ENCODE results near the gene ATG5.
"Not testable (repeated sequence)": the region's sequence is repeated elsewhere in the genome, so short reads cannot be mapped to it uniquely, and the experiment has no call there.

ATG5 gene

GRCh38 chr6:106162921-106163320 is 162.6 kb downstream of the ATG5 start:
- Mint-ChIP-seq H3K4me1 (ENCODE audit: low read depth) (peaks cover 59% of the 10 kb centered on the region), H3K27me3 (peaks cover 3% of the 10 kb centered on the region), H3K9me3 (peaks cover 6% of the 10 kb centered on the region), H3K36me3 (ENCODE audit: low read depth) (no peaks in the 10 kb centered on the region), H3K27ac (peak overlapping the region; percentile 100), H3K4me3 (peak overlapping the region; percentile 66)
- no peak for DNase-seq

GRCh38 chr6:106161893-106162292 is 163.7 kb downstream of the ATG5 start:
- Mint-ChIP-seq H3K4me1 (ENCODE audit: low read depth) (peaks cover 51% of the 10 kb centered on the region), H3K27ac (no peak overlapping the region), H3K4me3 (no peak overlapping the region)

GRCh38 chr6:106161311-106161874 is 164.2 kb downstream of the ATG5 start:
- Mint-ChIP-seq H3K4me1 (ENCODE audit: low read depth) (peaks cover 48% of the 10 kb centered on the region), H3K27me3 (peaks cover 8% of the 10 kb centered on the region), H3K4me3 (no peak overlapping the region), H3K36me3 (ENCODE audit: low read depth) (no peaks in the 10 kb centered on the region), H3K9me3 (peaks cover 6% of the 10 kb centered on the region), H3K27ac (no peak overlapping the region)
- DNase-seq, result no peak

More at GRCh38 chr6:106161893-106162292, 163.7 kb downstream of the ATG5 start:
- H3K36me3 Mint-ChIP-seq (ENCODE audit: low read depth), result no peaks in the 10 kb centered on the region
- DNase-seq, result no peak
- peaks cover 6% of the 10 kb centered on the region for H3K9me3 Mint-ChIP-seq
- H3K27me3 Mint-ChIP-seq, result peaks cover 4% of the 10 kb centered on the region

- peaks cover 4% of the 10 kb centered on the region for H3K9me3 Mint-ChIP-seq
- no peak overlapping the region for H3K4me3 Mint-ChIP-seq
- H3K27ac Mint-ChIP-seq, result no peak overlapping the region
- H3K4me1 Mint-ChIP-seq (ENCODE audit: low read depth), result peaks cover 42% of the 10 kb centered on the region
- peaks cover 8% of the 10 kb centered on the region for H3K27me3 Mint-ChIP-seq
- no peak for DNase-seq
- no peaks in the 10 kb centered on the region for H3K36me3 Mint-ChIP-seq (ENCODE audit: low read depth)
These were observed 165.4 kb downstream of the ATG5 start for GRCh38 chr6:106160189-106160588.

- Mint-ChIP-seq H3K36me3 (ENCODE audit: low read depth) (no peaks in the 10 kb centered on the region), H3K27me3 (peaks cover 8% of the 10 kb centered on the region)
- no peak for DNase-seq
These were observed 166.0 kb downstream of the ATG5 start for GRCh38 chr6:106159531-106159940.

GRCh38 chr6:106158816-106159215 is 166.7 kb downstream of the ATG5 start:
- H3K36me3 Mint-ChIP-seq (ENCODE audit: low read depth), result no peaks in the 10 kb centered on the region
- no peak overlapping the region for H3K4me3 Mint-ChIP-seq
- H3K9me3 Mint-ChIP-seq, result no peaks in the 10 kb centered on the region
- H3K27ac Mint-ChIP-seq, result no peak overlapping the region
- peaks cover 29% of the 10 kb centered on the region for H3K4me1 Mint-ChIP-seq (ENCODE audit: low read depth)
- H3K27me3 Mint-ChIP-seq, result peaks cover 8% of the 10 kb centered on the region
- no peak for DNase-seq

More at GRCh38 chr6:106159531-106159940, 166.0 kb downstream of the ATG5 start:
- Mint-ChIP-seq H3K9me3 (peaks cover 1% of the 10 kb centered on the region), H3K27ac (no peak overlapping the region), H3K4me3 (no peak overlapping the region), H3K4me1 (ENCODE audit: low read depth) (peaks cover 36% of the 10 kb centered on the region)

GRCh38 chr6:106156863-106157262 is 168.7 kb downstream of the ATG5 start:
- peaks cover 8% of the 10 kb centered on the region for H3K27me3 Mint-ChIP-seq
- H3K9me3 Mint-ChIP-seq, result peaks cover 8% of the 10 kb centered on the region
- H3K4me3 Mint-ChIP-seq, result no peak overlapping the region
- no peak for DNase-seq
- H3K4me1 Mint-ChIP-seq (ENCODE audit: low read depth), result peaks cover 25% of the 10 kb centered on the region
- H3K36me3 Mint-ChIP-seq (ENCODE audit: low read depth), result no peaks in the 10 kb centered on the region
- no peak overlapping the region for H3K27ac Mint-ChIP-seq

GRCh38 chr6:106156413-106156812 is 169.1 kb downstream of the ATG5 start:
- peaks cover 8% of the 10 kb centered on the region for H3K27me3 Mint-ChIP-seq
- no peak overlapping the region for H3K4me3 Mint-ChIP-seq
- peaks cover 28% of the 10 kb centered on the region for H3K4me1 Mint-ChIP-seq (ENCODE audit: low read depth)
- DNase-seq, result no peak
- H3K36me3 Mint-ChIP-seq (ENCODE audit: low read depth), result no peaks in the 10 kb centered on the region
- no peak overlapping the region for H3K27ac Mint-ChIP-seq
- H3K9me3 Mint-ChIP-seq, result peaks cover 8% of the 10 kb centered on the region

- H3K9me3 Mint-ChIP-seq, result peaks cover 10% of the 10 kb centered on the region
- peaks cover 8% of the 10 kb centered on the region for H3K27me3 Mint-ChIP-seq
- H3K36me3 Mint-ChIP-seq (ENCODE audit: low read depth), result no peaks in the 10 kb centered on the region
- no peak for DNase-seq
- H3K4me1 Mint-ChIP-seq (ENCODE audit: low read depth), result peaks cover 30% of the 10 kb centered on the region
- no peak overlapping the region for H3K4me3 Mint-ChIP-seq
- no peak overlapping the region for H3K27ac Mint-ChIP-seq
These were observed 170.2 kb downstream of the ATG5 start for GRCh38 chr6:106155219-106155830.

- H3K9me3 Mint-ChIP-seq, result peaks cover 10% of the 10 kb centered on the region
- no peak overlapping the region for H3K4me3 Mint-ChIP-seq
- peaks cover 32% of the 10 kb centered on the region for H3K4me1 Mint-ChIP-seq (ENCODE audit: low read depth)
- peaks cover 8% of the 10 kb centered on the region for H3K27me3 Mint-ChIP-seq
- H3K27ac Mint-ChIP-seq, result no peak overlapping the region
- DNase-seq, result no peak
- no peaks in the 10 kb centered on the region for H3K36me3 Mint-ChIP-seq (ENCODE audit: low read depth)
These were observed 171.2 kb downstream of the ATG5 start for GRCh38 chr6:106154326-106154725.

GRCh38 chr6:106152952-106153351 is 172.6 kb downstream of the ATG5 start:
- H3K9me3 Mint-ChIP-seq, result peaks cover 13% of the 10 kb centered on the region
- peak overlapping the region; percentile 42 for H3K27ac Mint-ChIP-seq
- H3K36me3 Mint-ChIP-seq (ENCODE audit: low read depth), result no peaks in the 10 kb centered on the region
- H3K27me3 Mint-ChIP-seq, result peaks cover 4% of the 10 kb centered on the region
- DNase-seq, result no peak
- no peak overlapping the region for H3K4me3 Mint-ChIP-seq
- H3K4me1 Mint-ChIP-seq (ENCODE audit: low read depth), result peaks cover 44% of the 10 kb centered on the region

- peaks cover 13% of the 10 kb centered on the region for H3K9me3 Mint-ChIP-seq
- peaks cover 45% of the 10 kb centered on the region for H3K4me1 Mint-ChIP-seq (ENCODE audit: low read depth)
- not testable (repeated sequence) for H3K27me3 Mint-ChIP-seq; H3K36me3 Mint-ChIP-seq (ENCODE audit: low read depth); DNase-seq; H3K4me3 Mint-ChIP-seq
- H3K27ac Mint-ChIP-seq, result peak overlapping the region; percentile 42
These were observed 173.1 kb downstream of the ATG5 start for GRCh38 chr6:106152476-106152875.

GRCh38 chr6:106149472-106150069 is 176.0 kb downstream of the ATG5 start:
- Mint-ChIP-seq H3K27me3 (no peaks in the 10 kb centered on the region), H3K9me3 (peaks cover 13% of the 10 kb centered on the region), H3K4me1 (ENCODE audit: low read depth) (peaks cover 64% of the 10 kb centered on the region), H3K36me3 (ENCODE audit: low read depth) (no peaks in the 10 kb centered on the region), H3K4me3 (no peak overlapping the region), H3K27ac (peak overlapping the region; percentile 72)
- no peak for DNase-seq

- no peaks in the 10 kb centered on the region for H3K27me3 Mint-ChIP-seq
- peaks cover 9% of the 10 kb centered on the region for H3K9me3 Mint-ChIP-seq
- DNase-seq, result no peak
- H3K4me3 Mint-ChIP-seq, result no peak overlapping the region
- no peak overlapping the region for H3K27ac Mint-ChIP-seq
- peaks cover 75% of the 10 kb centered on the region for H3K4me1 Mint-ChIP-seq (ENCODE audit: low read depth)
- H3K36me3 Mint-ChIP-seq (ENCODE audit: low read depth), result no peaks in the 10 kb centered on the region
These were observed 178.1 kb downstream of the ATG5 start for GRCh38 chr6:106147476-106147875.

GRCh38 chr6:106146852-106147351 is 178.7 kb downstream of the ATG5 start:
- no peak for DNase-seq
- Mint-ChIP-seq H3K4me3 (no peak overlapping the region), H3K9me3 (peaks cover 5% of the 10 kb centered on the region), H3K36me3 (ENCODE audit: low read depth) (no peaks in the 10 kb centered on the region), H3K27me3 (no peaks in the 10 kb centered on the region), H3K4me1 (ENCODE audit: low read depth) (peaks cover 75% of the 10 kb centered on the region), H3K27ac (no peak overlapping the region)

Data from activated T-cell treated with anti-CD3 and anti-CD28 coated beads, Interleukin-2, amount 50 U/mL, for 24 hours (primary cell).